ENCODE results near the gene ZBTB7A.
"Not testable (repeated sequence)": the region's sequence is repeated elsewhere in the genome, so short reads cannot be mapped to it uniquely, and the experiment has no call there.

Gene ZBTB7A

DNA sequence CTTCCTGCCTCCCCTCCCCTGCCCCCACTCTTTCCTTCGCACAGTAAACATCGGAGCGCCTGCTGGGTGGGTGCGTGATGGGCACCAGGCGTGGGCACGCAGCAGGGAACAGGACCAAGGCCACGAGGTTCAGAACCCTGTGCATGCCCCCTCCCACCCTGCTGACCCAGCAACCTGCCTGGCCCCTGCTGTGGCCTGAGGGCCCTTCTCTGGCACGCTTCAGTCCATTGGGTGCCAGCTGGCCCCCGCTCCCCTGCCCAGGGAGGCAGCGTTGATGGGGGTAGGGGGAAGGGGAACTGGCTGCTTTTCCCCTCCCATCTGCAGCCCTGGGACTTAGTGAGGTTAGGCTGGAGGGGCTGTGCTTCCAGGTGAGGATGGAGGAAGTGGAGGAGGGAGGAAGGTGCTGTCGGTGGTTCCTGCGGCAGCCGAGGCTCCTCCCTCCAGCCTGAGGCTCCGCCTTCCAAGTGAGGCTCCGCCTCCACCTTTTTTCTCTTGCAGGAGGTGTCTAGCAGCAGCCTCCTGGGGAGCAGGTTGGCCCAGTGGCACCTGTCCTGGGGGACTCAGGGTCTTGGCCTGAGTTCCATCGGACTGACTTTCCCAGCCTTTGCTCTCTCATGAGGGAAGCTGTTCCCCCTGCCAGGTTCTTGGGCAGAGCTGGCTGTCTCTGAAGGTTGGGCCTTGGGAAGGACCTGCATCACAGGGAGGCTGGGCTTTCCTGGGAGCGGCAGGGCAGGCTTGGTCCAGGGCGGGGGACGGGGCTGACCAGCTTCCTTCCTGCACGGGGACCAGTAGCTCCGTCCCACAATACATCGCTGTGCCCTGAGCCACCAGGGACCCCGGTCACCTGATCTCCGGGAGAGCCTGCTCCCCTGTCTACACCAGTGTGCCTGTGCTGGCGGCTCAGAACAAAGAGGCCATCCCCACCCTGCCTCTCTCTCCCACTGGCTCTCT is 51.9 kb downstream of the ZBTB7A start:
- DNase-seq: peak; percentile 46 to 51

DNA sequence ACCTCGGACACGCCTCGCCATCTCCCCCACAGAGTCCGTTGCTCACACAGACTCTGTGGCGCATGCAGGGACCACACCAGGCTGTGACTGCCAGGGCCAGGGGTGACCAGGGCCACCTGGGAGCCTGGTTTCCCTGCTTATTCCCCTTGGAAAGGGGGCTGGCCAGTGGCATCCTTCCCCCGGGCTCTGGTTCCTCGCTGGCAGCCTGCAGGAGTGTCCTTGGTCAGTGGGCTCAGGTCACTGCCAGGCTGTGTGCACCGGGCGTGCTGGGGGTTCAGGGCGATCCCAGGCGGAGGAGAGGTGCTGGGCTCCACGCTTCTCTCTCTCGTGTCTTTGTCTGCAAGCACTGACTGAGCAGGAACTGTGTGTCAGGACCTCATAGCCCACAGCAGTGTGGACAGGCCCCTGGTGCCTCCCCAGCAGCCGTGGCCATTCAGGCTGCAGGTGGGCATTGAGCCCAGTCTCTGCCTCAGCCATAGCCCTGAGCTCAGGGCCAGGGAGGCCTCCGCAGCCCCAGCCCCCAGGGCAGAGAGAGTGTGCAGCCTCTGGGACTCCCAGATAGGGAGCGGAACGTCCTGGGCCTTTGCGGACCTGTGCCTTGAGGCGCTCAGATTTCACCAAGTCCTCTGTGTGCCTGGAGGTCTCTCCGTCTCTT is 52.7 kb downstream of the ZBTB7A start:
- DNase-seq: no peak

DNA sequence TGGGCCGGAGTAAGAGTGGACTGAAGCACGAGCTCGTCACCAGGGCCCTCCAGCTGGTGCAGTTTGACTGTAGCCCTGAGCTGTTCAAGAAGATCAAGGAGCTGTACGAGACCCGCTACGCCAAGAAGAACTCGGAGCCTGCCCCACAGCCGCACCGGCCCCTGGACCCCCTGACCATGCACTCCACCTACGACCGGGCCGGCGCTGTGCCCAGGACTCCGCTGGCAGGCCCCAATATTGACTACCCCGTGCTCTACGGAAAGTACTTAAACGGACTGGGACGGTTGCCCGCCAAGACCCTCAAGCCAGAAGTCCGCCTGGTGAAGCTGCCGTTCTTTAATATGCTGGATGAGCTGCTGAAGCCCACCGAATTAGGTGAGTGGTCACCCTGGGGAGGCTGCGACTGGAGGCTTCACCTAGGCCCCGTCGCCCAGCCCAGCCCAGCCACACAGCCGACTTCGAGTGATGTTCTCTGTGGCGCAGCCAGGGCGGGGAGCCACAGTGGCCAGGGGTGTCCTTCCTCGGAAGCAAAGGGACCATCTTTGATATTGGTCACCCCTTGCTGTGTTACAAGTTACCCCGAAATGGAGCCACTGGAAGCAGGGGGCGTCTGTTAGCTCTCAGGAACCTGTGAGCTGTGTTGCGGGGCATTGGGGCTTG is 53.6 kb downstream of the ZBTB7A start:
- no peak for DNase-seq

DNA sequence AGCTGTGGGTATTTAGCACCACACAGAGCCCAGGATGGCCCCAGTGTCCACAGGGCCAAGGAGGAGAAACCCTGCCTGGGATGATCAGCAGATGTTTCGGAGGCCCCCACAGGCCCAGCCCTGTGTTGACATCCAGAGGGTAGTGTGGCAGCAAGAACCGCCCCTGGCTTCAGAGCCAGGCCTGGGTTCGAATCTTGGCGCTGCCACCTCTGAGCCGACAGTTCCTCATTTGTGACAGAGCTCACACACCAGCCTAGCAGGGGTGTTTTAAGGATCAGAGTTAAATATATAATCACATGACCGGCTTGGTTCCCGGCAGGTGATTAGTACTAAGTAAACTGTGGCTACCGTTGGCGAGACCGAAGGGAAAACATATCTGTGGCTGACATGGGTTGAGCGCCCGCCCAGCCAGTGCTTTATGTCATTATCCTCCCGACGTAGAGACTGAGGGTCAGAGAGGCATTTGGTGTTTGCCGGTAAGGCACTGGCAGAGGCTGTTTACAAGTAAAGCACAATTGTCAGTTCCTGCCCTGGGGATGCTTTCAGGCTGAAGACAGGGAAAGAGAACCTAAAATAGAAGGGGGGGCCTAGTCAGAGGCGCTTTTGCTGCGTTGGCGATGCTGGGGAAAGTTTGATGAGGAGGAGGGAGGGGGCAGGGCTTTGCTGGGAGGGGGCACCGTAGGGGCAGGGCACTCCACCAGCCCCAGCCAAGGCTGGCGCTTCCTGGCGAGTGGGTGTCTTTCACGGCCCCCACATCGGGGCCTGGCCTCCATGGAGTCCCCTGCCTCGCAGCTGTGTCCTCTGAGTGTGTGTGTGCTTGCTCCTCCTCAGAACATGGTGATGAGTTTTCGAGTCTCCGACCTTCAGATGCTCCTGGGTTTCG is 54.4 kb downstream of the ZBTB7A start:
- no peak for DNase-seq

DNA sequence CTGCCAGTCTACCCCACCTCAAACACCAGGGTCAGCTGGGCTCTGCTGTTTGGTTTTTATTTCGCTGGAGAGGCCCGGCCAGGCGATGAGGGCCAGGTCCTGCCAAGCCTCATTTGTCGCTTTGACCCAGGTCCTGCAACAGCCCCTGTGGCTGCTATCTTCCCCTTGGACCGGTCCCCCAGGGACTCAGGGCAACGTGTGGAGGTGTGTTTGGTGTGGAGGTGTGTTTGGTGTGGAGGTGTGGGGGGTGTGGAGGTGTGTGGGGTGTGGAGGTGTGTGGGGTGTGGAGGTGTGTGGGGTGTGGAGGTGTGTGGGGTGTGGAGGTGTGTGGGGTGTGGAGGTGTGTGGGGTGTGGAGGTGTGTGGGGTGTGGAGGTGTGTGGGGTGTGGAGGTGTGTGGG is 55.3 kb downstream of the ZBTB7A start:
- not testable (repeated sequence) for DNase-seq

DNA sequence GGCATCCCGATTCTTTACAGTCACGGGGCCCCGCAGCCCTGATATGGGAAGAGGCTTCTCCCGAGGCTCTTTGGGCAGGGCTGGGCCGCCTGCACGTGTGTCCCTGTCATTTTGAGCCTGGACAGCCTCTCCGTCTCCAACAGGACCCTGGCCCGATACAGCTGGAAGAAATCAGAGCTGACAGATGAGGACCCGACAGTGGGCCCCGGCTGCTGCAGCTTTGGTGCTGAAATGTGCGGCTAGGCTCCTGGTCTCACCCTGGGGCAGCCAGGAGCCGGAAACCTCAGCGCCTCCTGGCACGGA is 55.9 kb downstream of the ZBTB7A start:
- no peak for DNase-seq

DNA sequence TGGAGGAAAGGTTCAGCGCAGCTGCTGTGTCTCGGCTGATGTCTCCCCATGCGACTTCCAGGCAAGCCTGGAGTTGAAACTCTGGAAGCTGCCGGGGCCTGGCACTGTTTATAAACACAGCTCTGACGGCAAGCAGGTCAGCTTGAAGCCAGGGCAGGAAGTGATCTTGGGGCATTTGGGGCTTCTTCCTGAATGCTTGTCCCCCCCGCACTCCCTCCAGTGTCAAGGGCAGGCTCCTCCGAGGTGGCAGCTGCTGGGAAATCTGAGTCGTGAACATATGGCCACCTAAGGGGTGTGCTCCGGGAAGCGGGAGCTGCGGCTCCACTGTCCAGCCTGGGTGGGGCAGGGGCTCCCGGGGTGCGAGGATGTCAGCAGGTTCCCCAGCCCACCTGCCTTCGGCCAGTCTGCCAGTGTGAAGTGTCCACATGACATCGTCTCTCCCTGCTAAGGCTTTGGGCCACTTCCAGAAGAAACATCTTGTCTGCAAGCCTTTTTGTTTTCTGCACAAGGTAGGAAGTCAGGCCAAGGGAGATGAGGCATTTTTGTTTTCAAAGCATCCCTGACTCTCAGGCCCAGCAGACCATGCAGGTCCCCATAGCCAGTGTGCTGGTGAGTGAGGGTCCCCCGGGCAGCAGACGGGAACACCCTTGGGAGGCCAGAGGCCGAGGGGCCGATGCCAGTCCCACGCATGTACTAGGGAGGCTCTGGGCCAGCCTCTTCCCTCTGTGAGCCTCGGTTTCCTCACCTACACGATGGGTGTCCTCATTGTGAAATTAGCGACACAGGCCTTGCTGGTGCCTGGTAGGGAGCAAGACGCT is 56.5 kb downstream of the ZBTB7A start:
- no peak for DNase-seq

DNA sequence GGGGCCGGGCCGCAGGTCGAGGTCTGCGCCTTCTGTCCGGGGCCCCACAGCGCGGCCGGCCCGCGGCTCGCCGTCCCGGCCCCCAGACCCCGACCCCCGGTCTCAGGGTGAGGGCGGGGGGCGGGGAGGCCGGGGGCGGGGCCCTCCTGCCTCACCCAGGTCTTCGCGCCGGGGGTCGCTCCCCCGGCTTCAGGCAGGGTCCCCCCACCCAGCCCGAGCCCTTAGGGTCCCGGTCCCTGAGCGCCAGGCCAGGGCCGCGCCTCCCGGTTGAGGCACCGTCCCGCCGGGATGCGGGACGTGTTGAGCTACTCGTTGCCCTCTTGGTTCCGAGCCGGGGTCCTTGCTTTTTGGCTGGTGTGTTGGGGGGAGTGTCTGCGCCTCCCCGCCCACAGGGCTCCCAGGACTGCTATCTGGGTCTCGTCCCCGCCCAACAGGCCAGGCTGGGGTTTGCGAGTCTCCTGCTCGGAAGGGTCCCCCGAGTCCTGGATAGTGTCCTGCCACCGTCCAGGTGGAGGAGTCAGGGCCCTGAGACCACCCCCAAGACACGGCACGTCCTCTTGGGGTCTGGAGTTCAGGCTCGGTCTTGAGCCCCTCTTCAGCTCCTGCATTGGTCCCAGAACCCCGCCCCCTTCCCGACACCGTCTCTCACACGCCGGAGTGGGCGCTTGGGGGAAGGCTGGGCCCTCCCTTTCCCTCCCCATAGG is 58.7 kb downstream of the ZBTB7A start:
- no peak for DNase-seq

DNA sequence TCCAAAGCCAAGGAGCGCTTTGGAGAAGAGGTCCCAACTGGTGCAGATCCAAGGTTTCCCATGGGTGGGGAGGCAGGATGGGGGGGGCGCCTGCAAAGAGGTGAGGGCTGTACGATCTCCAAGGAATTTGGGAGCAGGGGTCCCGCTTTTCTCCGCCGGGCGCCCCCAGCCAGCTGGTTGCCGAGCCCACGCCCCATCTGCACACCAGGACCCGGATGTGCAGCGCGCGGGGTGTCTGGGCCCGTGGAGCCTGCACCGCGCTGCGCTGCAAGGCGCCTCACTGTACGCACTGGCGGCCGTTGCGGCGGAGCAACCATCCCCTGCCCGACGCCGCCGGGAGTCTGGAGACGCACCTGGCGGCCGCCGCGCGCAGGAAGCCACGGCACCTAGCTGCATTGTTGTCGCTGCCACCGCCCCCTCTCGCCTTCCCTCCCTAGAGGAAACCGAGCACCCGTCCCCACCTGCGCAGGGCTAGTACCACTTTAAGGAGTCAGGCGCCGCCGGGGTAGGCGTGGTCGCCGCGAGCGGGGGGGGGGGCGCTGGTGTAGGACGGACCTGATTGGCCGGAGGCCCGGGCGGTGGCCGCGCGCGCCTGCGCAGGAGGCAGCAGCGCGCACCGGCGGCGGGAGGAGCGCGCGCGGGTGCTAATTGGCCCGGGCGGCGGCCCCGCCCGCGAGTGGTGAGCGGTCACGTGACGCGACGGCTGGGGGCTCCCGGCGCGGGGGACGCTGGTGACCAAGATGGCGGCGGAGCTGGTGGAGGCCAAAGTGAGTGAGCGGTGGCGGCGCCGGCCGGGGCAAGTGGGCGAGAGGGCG is 59.5 kb downstream of the ZBTB7A start, which contains the start of gene PIAS4:
PIAS4 (plus strand) TSS at position 716 of the 815 bp plus-strand sequence; CDS start at position 741, 25 bp downstream.
- DNase-seq: peak; percentile 96

DNA sequence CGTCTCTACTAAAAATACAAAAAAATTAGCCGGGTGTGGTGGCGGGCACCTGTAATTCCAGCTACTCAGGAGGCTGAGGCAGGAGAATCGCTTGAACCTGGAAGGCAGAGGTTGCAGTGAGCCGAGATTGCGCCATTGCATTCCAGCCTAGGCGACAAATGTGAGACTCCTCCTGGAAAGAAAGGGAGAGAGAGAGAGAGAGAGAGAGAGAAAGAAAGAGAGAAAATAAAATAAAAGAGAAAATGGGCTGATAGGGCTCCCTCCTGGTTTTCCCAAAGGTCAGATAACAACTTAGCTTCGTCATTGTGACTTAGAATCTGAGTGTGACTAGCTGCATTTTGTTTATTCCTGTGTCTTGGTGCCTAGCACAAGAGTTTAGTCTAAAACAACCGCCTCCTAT is 61.3 kb downstream of the ZBTB7A start:
- DNase-seq: not testable (repeated sequence)

DNA sequence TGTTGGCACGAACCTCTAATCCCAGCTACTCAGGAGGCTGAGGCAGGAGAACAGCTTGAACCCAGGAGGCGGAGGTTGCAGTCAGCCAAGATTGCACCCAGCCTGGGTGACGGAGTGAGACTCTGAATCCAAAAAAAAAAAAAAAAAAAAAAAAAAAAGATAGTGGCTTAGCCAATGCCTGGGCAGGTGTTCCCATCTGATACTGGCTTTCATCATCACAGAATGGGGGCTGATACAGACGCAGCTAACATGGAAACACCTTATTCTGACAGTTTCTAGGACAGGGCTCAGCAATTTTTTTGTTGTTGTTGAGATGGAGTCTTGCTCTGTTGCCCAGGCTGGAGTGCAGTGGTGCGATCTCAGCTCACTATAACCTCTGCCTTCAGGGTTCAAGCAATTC is 65.9 kb downstream of the ZBTB7A start:
- DNase-seq: not testable (repeated sequence)

DNA sequence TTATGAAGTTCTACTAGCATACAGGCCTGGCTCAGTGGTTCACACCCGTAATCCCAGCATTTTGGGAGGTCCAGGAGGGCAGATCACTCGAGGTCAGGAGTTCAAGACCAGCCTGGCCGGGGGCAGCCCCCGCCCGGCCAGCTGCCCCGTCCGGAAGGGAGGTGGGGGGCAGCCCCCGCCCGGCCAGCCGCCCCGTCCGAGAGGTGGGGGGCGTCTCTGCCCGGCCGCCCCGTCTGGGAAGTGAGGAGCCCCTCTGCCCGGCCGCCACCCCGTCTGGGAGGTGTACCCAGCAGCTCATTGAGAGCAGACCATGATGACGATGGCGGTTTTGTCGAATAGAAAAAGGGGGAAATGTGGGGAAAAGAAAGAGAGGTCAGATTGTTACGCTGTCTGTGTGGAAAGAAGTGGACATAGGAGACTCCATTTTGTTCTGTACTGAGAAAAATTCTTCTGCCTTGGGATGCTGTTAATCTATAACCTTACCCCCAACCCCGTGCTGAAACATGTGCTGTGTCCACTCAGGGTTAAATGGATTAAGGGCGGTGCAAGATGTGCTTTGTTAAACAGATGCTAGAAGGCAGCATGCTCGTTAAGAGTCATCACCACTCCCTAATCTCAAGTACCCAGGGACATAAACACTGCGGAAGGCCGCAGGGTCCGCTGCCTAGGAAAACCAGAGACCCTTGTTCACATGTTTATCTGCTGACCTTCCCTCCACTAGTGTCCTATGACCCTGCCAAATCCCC is 67.9 kb downstream of the ZBTB7A start:
- DNase-seq: not testable (repeated sequence)

DNA sequence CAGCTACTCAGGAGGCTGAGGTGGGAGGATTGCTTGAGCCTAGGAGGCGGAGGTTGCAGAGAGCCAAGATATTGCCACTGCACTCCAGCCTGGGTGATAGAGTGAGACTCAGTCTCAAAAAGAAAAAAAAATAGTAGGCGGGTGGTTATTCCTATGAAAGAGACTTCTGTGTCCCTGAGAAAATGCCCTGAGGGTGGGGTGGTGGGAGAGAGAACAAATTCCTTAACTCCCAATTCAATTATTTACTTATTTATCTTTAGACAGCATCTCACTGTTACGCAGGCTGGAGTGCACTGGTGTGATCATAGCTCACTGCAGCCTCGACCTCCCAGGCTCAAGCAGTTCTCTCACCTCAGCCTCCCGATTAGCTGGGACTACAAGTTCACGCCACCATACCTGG is 71.1 kb downstream of the ZBTB7A start:
- no peak for DNase-seq

Data from CD4-positive, alpha-beta T cell treated with Interleukin-4 for 1 hour (primary cell).